Suprapubic skin (tissue), 4 donors: ENCODE data around the gene IARS2. TPM values are rescaled to one million over a fixed set of nuclear protein-coding genes. Genes with fewer than 3 reads are reported as not detected.

ENCODE experiments used
- DNase-seq, 2 donors: peaks; one replicate each; pipeline ENCODE4 v3.0.0-alpha.2; 2019; ENCODE audit warnings: low spot score in 2 of 2
- H3K27ac ChIP-seq: fragments of 200-600 bp; sonication (generic); one replicate; pipeline ENCODE4 v1.5.1; 2019
- H3K27me3 ChIP-seq: fragments of 200-600 bp; sonication (generic); one replicate; pipeline ENCODE4 v1.5.1; 2019
- H3K36me3 ChIP-seq: fragments of 200-600 bp; sonication (generic); one replicate; pipeline ENCODE4 v1.5.1; 2019
- H3K4me1 ChIP-seq: fragments of 200-600 bp; sonication (generic); one replicate; pipeline ENCODE4 v1.5.1; 2019
- H3K4me3 ChIP-seq: fragments of 200-600 bp; sonication (generic); one replicate; pipeline ENCODE4 v1.5.1; 2019; ENCODE audit warnings: mild to moderate bottlenecking
- H3K9me3 ChIP-seq: fragments of 200-600 bp; sonication (generic); one replicate; pipeline ENCODE4 v1.5.1; 2019
- EP300 ChIP-seq: sonication (generic); formaldehyde crosslinking; IDR thresholded peaks from one replicate; pipeline ENCODE4 v1.6.1; 2017; ENCODE audit warnings: antibody characterized with exemption
- POLR2A ChIP-seq, 2 donors: fragments of 450-650 bp; IDR thresholded peaks; one replicate each; pipeline ENCODE4 v1.6.1; 2017; ENCODE audit warnings: antibody characterized with exemption in 2 of 2, mild to moderate bottlenecking in 2 of 2, moderate library complexity in 2 of 2
- POLR2AphosphoS5 ChIP-seq, 3 donors: sonication (generic); formaldehyde crosslinking; IDR thresholded peaks; one replicate each; pipeline ENCODE4 v1.6.1; 2017; ENCODE audit warnings: antibody characterized with exemption in 3 of 3
- WGBS: methylation state at CpG from one replicate; pipeline ENCODE4 v1.1.5; 2018; 5-methylcytosine and 5-hydroxymethylcytosine counted together
- total RNA-seq, 4 donors: library from RNA; depleted of rRNA; stranded (reverse); fragments of >200 nt; gene quantifications; one replicate each; pipeline ENCODE4 v1.1.0, GENCODE V29; 2016
- TF ChIP-seq, protein P1 (sequence below), 2 donors: fragments of 200-600 bp in 1 of 2; fragments of 450-650 bp in 1 of 2; sonication (generic) in 1 of 2; IDR thresholded peaks; one replicate each; pipeline ENCODE4 v1.5.1; 2016 to 2019; ENCODE audit warnings: antibody characterized with exemption in 2 of 2, mild to moderate bottlenecking in 1 of 2, moderate library complexity in 1 of 2

Gene IARS2
- total RNA-seq, 4 donors from 2014 or later, result 49.7 to 73.3 (median 64.6) TPM

DNA sequence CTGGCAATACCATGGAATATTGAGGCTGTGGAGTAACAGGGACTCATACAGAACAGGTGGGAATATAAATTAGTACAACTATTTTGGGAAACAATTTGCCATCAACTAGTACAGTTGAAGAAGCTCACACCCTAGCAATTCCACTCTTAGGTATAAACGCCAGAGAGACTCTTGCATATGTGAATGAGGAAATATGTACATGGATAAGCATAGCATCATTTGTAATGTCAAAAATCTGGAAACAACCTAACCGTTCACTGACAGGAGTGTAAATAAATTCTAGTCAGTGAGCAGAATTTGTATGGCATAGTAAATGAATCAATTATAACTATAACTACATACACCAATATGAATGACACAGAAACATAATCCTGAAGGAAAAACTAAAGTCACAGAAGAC lies 94.6 kb downstream of the IARS2 start:
- TF ChIP-seq POLR2A (IDR thresholded peaks at IDR 0.05), result no peak
- TF ChIP-seq EP300, result no peak
- TF ChIP-seq, protein P1, sequence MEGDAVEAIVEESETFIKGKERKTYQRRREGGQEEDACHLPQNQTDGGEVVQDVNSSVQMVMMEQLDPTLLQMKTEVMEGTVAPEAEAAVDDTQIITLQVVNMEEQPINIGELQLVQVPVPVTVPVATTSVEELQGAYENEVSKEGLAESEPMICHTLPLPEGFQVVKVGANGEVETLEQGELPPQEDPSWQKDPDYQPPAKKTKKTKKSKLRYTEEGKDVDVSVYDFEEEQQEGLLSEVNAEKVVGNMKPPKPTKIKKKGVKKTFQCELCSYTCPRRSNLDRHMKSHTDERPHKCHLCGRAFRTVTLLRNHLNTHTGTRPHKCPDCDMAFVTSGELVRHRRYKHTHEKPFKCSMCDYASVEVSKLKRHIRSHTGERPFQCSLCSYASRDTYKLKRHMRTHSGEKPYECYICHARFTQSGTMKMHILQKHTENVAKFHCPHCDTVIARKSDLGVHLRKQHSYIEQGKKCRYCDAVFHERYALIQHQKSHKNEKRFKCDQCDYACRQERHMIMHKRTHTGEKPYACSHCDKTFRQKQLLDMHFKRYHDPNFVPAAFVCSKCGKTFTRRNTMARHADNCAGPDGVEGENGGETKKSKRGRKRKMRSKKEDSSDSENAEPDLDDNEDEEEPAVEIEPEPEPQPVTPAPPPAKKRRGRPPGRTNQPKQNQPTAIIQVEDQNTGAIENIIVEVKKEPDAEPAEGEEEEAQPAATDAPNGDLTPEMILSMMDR (IDR thresholded peaks at IDR 0.05), result no peak
- no peak for TF ChIP-seq POLR2AphosphoS5 (IDR thresholded peaks at IDR 0.05)
- peaks cover 61% of the 10 kb centered on the region for H3K36me3 ChIP-seq
- 92% methylated on average over 2 of the region's 2 CpGs for WGBS

GRCh38 chr1:220189750-220190347 lies 95.9 kb downstream of the IARS2 start:
- TF ChIP-seq EP300 (no peak), POLR2AphosphoS5 (IDR thresholded peaks at IDR 0.05) (no peak), POLR2A (IDR thresholded peaks at IDR 0.05) (no peak)
- TF ChIP-seq, protein P1 (IDR thresholded peaks at IDR 0.05), result no peak
- no peak for DNase-seq
- H3K4me1 ChIP-seq, result no peaks in the 10 kb centered on the region
- H3K9me3 ChIP-seq, result no peaks in the 10 kb centered on the region
- H3K27me3 ChIP-seq, result no peaks in the 10 kb centered on the region
- H3K27ac ChIP-seq, result no peak overlapping the region
- H3K36me3 ChIP-seq, result peaks cover 71% of the 10 kb centered on the region
- 100% methylated on average over 1 of the region's 1 CpG for WGBS
- H3K4me3 ChIP-seq, result no peak overlapping the region

More for the DNA sequence above, 94.6 kb downstream of the IARS2 start:
- Histone ChIP-seq H3K27me3 (no peaks in the 10 kb centered on the region), H3K4me3 (no peak overlapping the region), H3K4me1 (no peaks in the 10 kb centered on the region), H3K9me3 (no peaks in the 10 kb centered on the region), H3K27ac (no peak overlapping the region)
- no peak for DNase-seq

DNA sequence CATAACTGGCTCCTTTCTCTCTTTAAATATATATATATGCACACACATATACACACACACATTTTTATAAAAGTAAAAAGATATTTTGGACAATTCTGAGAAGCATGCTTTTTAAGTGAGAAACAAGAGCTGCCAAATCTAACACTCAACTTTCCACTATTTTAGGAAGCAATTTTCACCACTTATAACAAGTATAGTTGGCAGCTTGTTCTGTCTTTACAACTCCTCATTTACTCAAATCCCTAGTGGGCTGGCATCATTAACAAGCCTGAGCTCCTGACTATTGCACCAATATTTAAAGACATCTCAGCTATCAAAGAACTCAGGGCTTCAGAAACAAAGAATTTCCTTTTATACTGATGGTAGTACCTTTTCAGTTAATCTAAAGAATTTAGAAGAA lies 101.8 kb downstream of the IARS2 start:
- TF ChIP-seq, protein P1 (IDR thresholded peaks at IDR 0.05), result no peak
- TF ChIP-seq EP300 (no peak), POLR2A (IDR thresholded peaks at IDR 0.05) (no peak), POLR2AphosphoS5 (IDR thresholded peaks at IDR 0.05) (no peak)
- H3K4me3 ChIP-seq, result no peak overlapping the region
- no peak overlapping the region for H3K27ac ChIP-seq
- H3K9me3 ChIP-seq, result no peaks in the 10 kb centered on the region
- H3K27me3 ChIP-seq, result no peaks in the 10 kb centered on the region
- no peak for DNase-seq
- peaks cover 93% of the 10 kb centered on the region for H3K36me3 ChIP-seq
- no peaks in the 10 kb centered on the region for H3K4me1 ChIP-seq

Other genes with a start within 250 kb of the IARS2 start
- under 1 TPM in 3 of 4 donors, not detected in 1; 0.30 to 0.86 (median 0.48) TPM for gene SLC30A10, start 165.6 kb upstream of the IARS2 start, total RNA-seq
- 10 to 100 TPM; 26.2 to 53.0 (median 46.4) TPM for gene EPRS1, start 47.6 kb upstream of the IARS2 start, total RNA-seq
- 10 to 100 TPM; 18.4 to 25.6 (median 20.2) TPM for gene BPNT1, start 4.3 kb upstream of the IARS2 start, total RNA-seq
- gene RAB3GAP2, start 178.3 kb downstream of the IARS2 start, total RNA-seq, result 10 to 100 TPM; 15.3 to 31.8 (median 18.3) TPM